ENCODE measurements around the gene JAGN1.

JAGN1 gene

DNA sequence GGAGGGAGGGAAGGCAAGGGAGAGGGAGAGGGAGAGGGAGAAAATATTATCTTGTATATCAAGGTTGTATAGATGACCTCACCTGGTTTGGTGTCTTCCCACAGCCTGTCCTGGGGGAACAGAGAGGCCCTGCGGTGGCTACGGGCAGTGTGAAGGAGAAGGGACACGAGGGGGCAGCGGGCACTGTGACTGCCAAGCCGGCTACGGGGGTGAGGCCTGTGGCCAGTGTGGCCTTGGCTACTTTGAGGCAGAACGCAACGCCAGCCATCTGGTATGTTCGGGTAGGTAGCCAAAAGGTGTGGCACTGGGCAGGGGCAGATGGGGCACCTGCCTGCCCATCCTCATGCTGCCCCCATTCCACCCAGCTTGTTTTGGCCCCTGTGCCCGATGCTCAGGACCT lies 50.3 kb downstream of the JAGN1 start:
- no peak for TF ChIP-seq CTCF (conservative IDR thresholded peaks at IDR 0.05; ENCODE audit: low read length)
- DNase-seq (ENCODE audit: low read depth) = no peak

GRCh38 chr3:9942164-9942563 lies 51.8 kb downstream of the JAGN1 start:
- TF ChIP-seq CTCF (conservative IDR thresholded peaks at IDR 0.05; ENCODE audit: low read length) = no peak
- DNase-seq (ENCODE audit: low read depth) = no peak
- H3K4me3 ChIP-seq (ENCODE audit: low read length) = no peak overlapping the region

More for the DNA sequence above, 50.3 kb downstream of the JAGN1 start:
- H3K4me3 ChIP-seq (ENCODE audit: low read length) = no peak overlapping the region

DNA sequence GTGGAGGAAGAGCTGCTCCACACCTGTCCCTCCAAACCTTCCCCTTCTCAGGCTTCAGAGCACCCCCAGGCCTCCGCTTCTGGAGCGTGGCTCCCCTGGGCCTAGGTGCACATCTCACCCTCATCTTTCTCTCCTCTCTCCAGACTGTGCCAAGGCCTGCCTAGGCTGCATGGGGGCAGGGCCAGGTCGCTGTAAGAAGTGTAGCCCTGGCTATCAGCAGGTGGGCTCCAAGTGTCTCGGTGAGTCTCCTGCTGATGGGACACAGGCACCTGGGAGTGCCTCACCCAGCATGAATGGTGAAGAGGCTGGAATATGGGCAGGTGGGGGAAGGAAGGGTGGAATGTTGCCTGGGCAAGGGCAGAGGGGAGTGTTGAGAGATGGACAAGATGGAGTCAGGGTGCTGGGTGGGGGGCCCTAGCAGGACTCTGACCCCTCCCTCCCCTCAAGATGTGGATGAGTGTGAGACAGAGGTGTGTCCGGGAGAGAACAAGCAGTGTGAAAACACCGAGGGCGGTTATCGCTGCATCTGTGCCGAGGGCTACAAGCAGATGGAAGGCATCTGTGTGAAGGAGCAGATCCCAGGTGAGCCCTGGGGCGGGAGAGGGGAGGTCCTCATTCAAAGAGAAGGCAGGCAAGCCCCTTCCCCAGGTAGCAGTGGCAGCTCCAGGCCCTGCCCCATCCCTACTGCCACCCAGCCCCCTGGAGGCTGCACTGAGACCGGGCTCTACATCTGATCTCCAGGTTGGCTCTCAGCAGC lies 52.7 kb downstream of the JAGN1 start:
- DNase-seq (ENCODE audit: low read depth) = no peak
- no peak overlapping the region for H3K4me3 ChIP-seq (ENCODE audit: low read length)
- TF ChIP-seq CTCF (conservative IDR thresholded peaks at IDR 0.05; ENCODE audit: low read length) = no peak
